HepG2 (cell line): Measurements from ENCODE around the gene STK17A. TPM values are rescaled to one million over a fixed set of nuclear protein-coding genes. Genes with fewer than 3 reads are reported as not detected.

ENCODE experiments used
- ATAC-seq: fragments of 200-7000 bp; cut with Tn5 transposase; 3 replicates; pipeline ENCODE4 v1.9.1; 2020; ENCODE audit warnings: mild to moderate bottlenecking, moderate library complexity
- BruUV-seq: library from RNA; stranded (reverse); fragments of 400-500 nt; replicated peaks from 2 replicates; lab custom pipeline; 2021; lab: Mats Ljungman, UMichigan
- CTCF ChIA-PET: fragments of 300-600 bp; formaldehyde crosslinking; extraction: SDS; loops from one replicate; lab custom pipeline; 2021; ENCODE audit warnings: low total read pairs, inconsistent platforms, low intra/inter-chr PET ratio; lab: Yijun Ruan, JAX
- POLR2A ChIA-PET: fragments of 350-600 bp; sonication (Branson Sonifier 250); formaldehyde crosslinking; loops from one replicate; lab custom pipeline; 2020; ENCODE audit warnings: antibody characterized with exemption, inconsistent platforms; lab: Yijun Ruan, JAX
- DNase-seq: peaks from one replicate; pipeline ENCODE4 v3.0.0-alpha.2; 2015; ENCODE audit warnings: low spot score
- FAIRE-seq: peaks from 3 replicates; lab custom pipeline; 2011; peaks lifted over from hg19 to GRCh38; lab: Jason Lieb, UNC
- H2AFZ ChIP-seq: one replicate; pipeline ENCODE4 v1.6.1; 2011; ENCODE audit warnings: low read length, inconsistent platforms
- H3K27ac ChIP-seq: fragments of 300-600 bp; 3 replicates; pipeline ENCODE4 v1.8.0; 2011; ENCODE audit warnings: mixed run types, mild to moderate bottlenecking, mixed read lengths, low read length, inconsistent platforms; ENCODE audit not compliant: insufficient read depth; ENCODE audit errors: extremely low read length
- H3K27me3 ChIP-seq, 2 experiments: fragments of 200-600 bp in 1 of 2; 2 replicates in 1 of 2; 3 replicates in 1 of 2; pipeline versions ENCODE4 v1.6.0 to v1.8.0; 2011; ENCODE audit warnings: low read length in 2 of 2, mild to moderate bottlenecking in 2 of 2, moderate library complexity in 2 of 2, inconsistent platforms in 1 of 2; ENCODE audit not compliant: insufficient read depth in 2 of 2, control insufficient read depth in 1 of 2
- H3K36me3 ChIP-seq, 2 experiments: fragments of 200-600 bp in 1 of 2; replicated peaks in 1 of 2; 2 replicates in 1 of 2; 3 replicates in 1 of 2; pipeline versions ENCODE4 v1.5.1 to v1.8.0; 2011; ENCODE audit warnings: low read length in 2 of 2, inconsistent platforms in 1 of 2; ENCODE audit not compliant: insufficient read depth in 2 of 2, control insufficient read depth in 1 of 2
- H3K4me1 ChIP-seq: 2 replicates; pipeline ENCODE4 v1.5.1; 2012; ENCODE audit warnings: low read length, inconsistent platforms; ENCODE audit not compliant: insufficient read depth
- H3K4me2 ChIP-seq: 2 replicates; pipeline ENCODE4 v1.6.0; 2011; ENCODE audit warnings: low read depth, low read length, inconsistent platforms
- H3K4me3 ChIP-seq, 3 experiments: fragments of 200-600 bp in 1 of 3; sonication (generic), shearing (Covaris generic) in 1 of 3; replicated peaks in 1 of 3; 2 replicates each; pipeline ENCODE4 v1.5.1; 2011 to 2016; ENCODE audit warnings: low read length in 3 of 3, inconsistent platforms in 2 of 3, low read depth in 2 of 3, mild to moderate bottlenecking in 2 of 3, control low read depth in 1 of 3, mixed read lengths in 1 of 3; ENCODE audit not compliant: insufficient read depth in 1 of 3
- H3K79me2 ChIP-seq: one replicate; pipeline ENCODE4 v1.6.1; 2011; ENCODE audit warnings: low read length, inconsistent platforms; ENCODE audit not compliant: insufficient read depth
- H3K9ac ChIP-seq: 2 replicates; pipeline ENCODE4 v1.6.0; 2011; ENCODE audit warnings: mild to moderate bottlenecking, low read depth, low read length, inconsistent platforms; ENCODE audit not compliant: insufficient read depth
- H3K9me3 ChIP-seq: 2 replicates; pipeline ENCODE4 v1.5.1; 2012; ENCODE audit warnings: mild to moderate bottlenecking, low read length
- H4K20me1 ChIP-seq: 2 replicates; pipeline ENCODE4 v1.6.0; 2011; ENCODE audit warnings: inconsistent platforms, mild to moderate bottlenecking, low read length, moderate library complexity; ENCODE audit not compliant: insufficient read depth
- CBX1 ChIP-seq: IDR thresholded peaks from one replicate; pipeline ENCODE4 v1.6.1; 2016; ENCODE audit warnings: antibody characterized with exemption, low read depth
- GTF2F1 ChIP-seq: fragments of 150-350 bp; IDR thresholded peaks from 2 replicates; pipeline ENCODE4 v1.6.1; 2014; ENCODE audit warnings: low read length
- ZFP91 ChIP-seq: sonication (generic); formaldehyde crosslinking; IDR thresholded peaks from 2 replicates; pipeline ENCODE4 v1.9.0; 2022; ENCODE audit warnings: missing genetic modification reagents, mild to moderate bottlenecking, borderline replicate concordance
- WGBS: methylation state at CpG from one replicate; pipeline ENCODE4 v1.1.6; 2017; ENCODE audit warnings: low lambda C conversion rate; 5-methylcytosine and 5-hydroxymethylcytosine counted together
- in situ Hi-C: cut with HindIII; loops from 2 replicates; pipeline ENCODE4 v1.10.0; 2017; ENCODE audit warnings: low pct_unique_long_range_greater_than_20kb; ENCODE audit not compliant: extremely low pct_ligation_motif_present
- intact Hi-C: fragments of 100-400 bp; cut with micrococcal nuclease; formaldehyde crosslinking; loops from one replicate; pipeline ENCODE4 v1.10.0; 2022; ENCODE audit not compliant: unreplicated experiment
- polyA plus RNA-seq, 8 experiments: library from polyadenylated mRNA; depleted of rRNA in 3 of 8; stranded (reverse) in 7 of 8; unstranded in 1 of 8; fragments of >200 nt; fragmentation: Illumina TruSeq in 4 of 8; extraction: Trizol in 4 of 8; gene quantifications; 2 replicates each; pipeline versions ENCODE4 v1.2.1 to v1.2.3, GENCODE V29; 2011 to 2016; ENCODE audit warnings: low read depth in 4 of 8, missing spikeins in 1 of 8, mixed read lengths in 1 of 8; ENCODE audit not compliant: insufficient read depth in 1 of 8
- total RNA-seq, 5 experiments: library from RNA; depleted of rRNA; stranded (reverse); fragments of >200 nt; fragmentation: Illumina TruSeq; extraction: Trizol; gene quantifications; 2 replicates each; pipeline ENCODE4 v1.2.3, GENCODE V29; 2016; ENCODE audit warnings: low read depth in 1 of 5
- TF ChIP-seq, protein P1 (sequence below): sonication (generic); formaldehyde crosslinking; IDR thresholded peaks from 2 replicates; pipeline ENCODE4 v1.8.0; 2022; ENCODE audit warnings: missing genetic modification reagents, mild to moderate bottlenecking, moderate library complexity, borderline replicate concordance
- TF ChIP-seq, protein P2 (sequence below): sonication (generic); formaldehyde crosslinking; IDR thresholded peaks from 2 replicates; pipeline ENCODE4 v1.4.0; 2020; ENCODE audit warnings: missing genetic modification reagents, mild to moderate bottlenecking, borderline replicate concordance

The STK17A gene
- total and polyA plus RNA-seq, 2 of the 13 experiments (the other 11 are each of a cell fraction or from before 2014, with no cell fraction given) = 18.6 to 24.3 TPM

DNA sequence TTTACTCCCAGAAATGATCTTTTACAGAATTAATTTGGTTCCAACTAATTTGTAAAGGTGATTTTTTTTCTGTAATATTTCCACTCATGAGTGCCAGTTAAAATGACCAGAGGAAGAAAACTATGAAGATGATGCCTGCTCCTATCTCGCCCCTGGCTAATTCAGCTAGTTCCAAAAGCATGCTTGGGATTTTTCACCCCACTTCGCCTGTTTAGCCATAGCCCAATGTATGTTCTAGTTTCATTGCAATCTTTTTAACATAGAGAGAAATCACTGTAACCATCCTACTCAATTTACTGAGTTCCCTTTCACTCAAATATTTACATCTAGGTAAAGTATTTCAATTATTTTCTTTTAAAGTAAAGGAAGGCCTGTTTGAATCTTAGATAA, 23.0 kb upstream of the STK17A start:
- ATAC-seq = no peak
- no peak overlapping the region for H2AFZ ChIP-seq
- no peak overlapping the region for H3K27ac ChIP-seq
- no peaks in the 10 kb centered on the region for H3K36me3 ChIP-seq
- TF ChIP-seq GTF2F1 (no peak), CBX1 (no peak), ZFP91 (CRISPR knock-in tag) (no peak)
- TF ChIP-seq, protein P1, sequence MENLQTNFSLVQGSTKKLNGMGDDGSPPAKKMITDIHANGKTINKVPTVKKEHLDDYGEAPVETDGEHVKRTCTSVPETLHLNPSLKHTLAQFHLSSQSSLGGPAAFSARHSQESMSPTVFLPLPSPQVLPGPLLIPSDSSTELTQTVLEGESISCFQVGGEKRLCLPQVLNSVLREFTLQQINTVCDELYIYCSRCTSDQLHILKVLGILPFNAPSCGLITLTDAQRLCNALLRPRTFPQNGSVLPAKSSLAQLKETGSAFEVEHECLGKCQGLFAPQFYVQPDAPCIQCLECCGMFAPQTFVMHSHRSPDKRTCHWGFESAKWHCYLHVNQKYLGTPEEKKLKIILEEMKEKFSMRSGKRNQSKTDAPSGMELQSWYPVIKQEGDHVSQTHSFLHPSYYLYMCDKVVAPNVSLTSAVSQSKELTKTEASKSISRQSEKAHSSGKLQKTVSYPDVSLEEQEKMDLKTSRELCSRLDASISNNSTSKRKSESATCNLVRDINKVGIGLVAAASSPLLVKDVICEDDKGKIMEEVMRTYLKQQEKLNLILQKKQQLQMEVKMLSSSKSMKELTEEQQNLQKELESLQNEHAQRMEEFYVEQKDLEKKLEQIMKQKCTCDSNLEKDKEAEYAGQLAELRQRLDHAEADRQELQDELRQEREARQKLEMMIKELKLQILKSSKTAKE (CRISPR knock-in tag) = no peak
- TF ChIP-seq, protein P2, sequence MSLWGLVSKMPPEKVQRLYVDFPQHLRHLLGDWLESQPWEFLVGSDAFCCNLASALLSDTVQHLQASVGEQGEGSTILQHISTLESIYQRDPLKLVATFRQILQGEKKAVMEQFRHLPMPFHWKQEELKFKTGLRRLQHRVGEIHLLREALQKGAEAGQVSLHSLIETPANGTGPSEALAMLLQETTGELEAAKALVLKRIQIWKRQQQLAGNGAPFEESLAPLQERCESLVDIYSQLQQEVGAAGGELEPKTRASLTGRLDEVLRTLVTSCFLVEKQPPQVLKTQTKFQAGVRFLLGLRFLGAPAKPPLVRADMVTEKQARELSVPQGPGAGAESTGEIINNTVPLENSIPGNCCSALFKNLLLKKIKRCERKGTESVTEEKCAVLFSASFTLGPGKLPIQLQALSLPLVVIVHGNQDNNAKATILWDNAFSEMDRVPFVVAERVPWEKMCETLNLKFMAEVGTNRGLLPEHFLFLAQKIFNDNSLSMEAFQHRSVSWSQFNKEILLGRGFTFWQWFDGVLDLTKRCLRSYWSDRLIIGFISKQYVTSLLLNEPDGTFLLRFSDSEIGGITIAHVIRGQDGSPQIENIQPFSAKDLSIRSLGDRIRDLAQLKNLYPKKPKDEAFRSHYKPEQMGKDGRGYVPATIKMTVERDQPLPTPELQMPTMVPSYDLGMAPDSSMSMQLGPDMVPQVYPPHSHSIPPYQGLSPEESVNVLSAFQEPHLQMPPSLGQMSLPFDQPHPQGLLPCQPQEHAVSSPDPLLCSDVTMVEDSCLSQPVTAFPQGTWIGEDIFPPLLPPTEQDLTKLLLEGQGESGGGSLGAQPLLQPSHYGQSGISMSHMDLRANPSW (CRISPR knock-in tag) = no peak
- 15% methylated on average over 2 of the region's 2 CpGs for WGBS
- POLR2A ChIA-PET = no interaction called here
- intact Hi-C loops = no loop called here
- peaks cover 11% of the 10 kb centered on the region; the same call in 1 of the 2 replicates for H3K4me1 ChIP-seq
- in situ Hi-C loops = no loop called here
- no peak overlapping the region for H3K4me3 ChIP-seq
- BruUV-seq = no TSS peak
- H3K9ac ChIP-seq = no peak overlapping the region
- FAIRE-seq = no peak
- CTCF ChIA-PET = no interaction called here
- no peaks in the 10 kb centered on the region for H3K9me3 ChIP-seq
- no peaks in the 10 kb centered on the region for H4K20me1 ChIP-seq
- no peak for DNase-seq
- no peaks in the 10 kb centered on the region for H3K79me2 ChIP-seq
- no peak overlapping the region for H3K4me2 ChIP-seq
- H3K27me3 ChIP-seq = peaks cover 0 to 15% of the 10 kb centered on the region in 2 experiments; a peak in 3 of 5 replicates
